NCI-H345 treated with DMSO at 0.1 percent for 48 hours (cell line): ENCODE measurements around the gene LIPE.
"Not testable (repeated sequence)": the region's sequence is repeated elsewhere in the genome, so short reads cannot be mapped to it uniquely, and the experiment has no call there.

Source experiments
- DNase-seq: peaks from one replicate; lab custom pipeline; 2025; ENCODE audit not compliant: unreplicated experiment; lab: John Stamatoyannopoulos, UW

Gene LIPE, protein sequence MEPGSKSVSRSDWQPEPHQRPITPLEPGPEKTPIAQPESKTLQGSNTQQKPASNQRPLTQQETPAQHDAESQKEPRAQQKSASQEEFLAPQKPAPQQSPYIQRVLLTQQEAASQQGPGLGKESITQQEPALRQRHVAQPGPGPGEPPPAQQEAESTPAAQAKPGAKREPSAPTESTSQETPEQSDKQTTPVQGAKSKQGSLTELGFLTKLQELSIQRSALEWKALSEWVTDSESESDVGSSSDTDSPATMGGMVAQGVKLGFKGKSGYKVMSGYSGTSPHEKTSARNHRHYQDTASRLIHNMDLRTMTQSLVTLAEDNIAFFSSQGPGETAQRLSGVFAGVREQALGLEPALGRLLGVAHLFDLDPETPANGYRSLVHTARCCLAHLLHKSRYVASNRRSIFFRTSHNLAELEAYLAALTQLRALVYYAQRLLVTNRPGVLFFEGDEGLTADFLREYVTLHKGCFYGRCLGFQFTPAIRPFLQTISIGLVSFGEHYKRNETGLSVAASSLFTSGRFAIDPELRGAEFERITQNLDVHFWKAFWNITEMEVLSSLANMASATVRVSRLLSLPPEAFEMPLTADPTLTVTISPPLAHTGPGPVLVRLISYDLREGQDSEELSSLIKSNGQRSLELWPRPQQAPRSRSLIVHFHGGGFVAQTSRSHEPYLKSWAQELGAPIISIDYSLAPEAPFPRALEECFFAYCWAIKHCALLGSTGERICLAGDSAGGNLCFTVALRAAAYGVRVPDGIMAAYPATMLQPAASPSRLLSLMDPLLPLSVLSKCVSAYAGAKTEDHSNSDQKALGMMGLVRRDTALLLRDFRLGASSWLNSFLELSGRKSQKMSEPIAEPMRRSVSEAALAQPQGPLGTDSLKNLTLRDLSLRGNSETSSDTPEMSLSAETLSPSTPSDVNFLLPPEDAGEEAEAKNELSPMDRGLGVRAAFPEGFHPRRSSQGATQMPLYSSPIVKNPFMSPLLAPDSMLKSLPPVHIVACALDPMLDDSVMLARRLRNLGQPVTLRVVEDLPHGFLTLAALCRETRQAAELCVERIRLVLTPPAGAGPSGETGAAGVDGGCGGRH

DNA sequence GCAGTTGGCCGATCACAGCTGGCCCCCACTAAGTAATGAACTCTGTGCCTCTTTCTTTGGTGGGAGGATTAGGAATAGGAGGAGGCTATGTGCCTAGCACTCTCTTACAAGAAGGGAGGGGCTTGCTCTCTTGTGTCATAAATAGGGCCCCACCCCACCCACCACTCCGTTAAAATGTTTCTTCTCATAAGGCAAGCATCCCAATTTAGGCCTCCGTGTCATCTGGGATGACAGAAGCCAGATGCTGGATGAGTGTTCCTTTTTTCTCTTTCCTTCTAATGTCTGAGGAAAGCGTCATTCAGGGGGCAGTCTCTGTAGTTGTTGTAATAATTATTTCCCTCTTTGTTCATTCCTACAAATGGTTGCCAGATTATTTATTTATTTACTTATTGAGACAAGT is at the start of gene LIPE:
LIPE (minus strand) TSS at position 76 of the 400 bp plus-strand sequence. CDS start 239 bp downstream, outside the sequence.
- DNase-seq: no peak

DNA sequence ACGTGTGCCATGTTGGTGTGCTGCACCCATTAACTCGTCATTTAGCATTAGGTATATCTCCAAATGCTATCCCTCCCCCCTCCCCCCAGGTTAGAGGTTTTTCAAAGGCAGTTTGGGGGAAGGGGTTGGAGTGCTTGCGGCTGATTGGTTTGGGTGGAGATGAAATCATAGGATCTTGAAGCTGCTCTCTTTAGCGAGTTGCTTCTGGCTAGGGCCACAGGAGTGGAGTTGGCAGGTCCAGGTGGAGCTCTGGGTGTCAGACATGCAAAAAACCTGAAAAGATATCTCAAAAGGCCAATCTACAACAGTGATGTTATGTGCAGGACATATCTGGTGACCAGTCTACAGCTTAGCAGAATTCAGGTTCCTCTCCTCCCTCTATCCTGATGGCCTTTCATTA is 48.2 kb upstream of the LIPE start:
- DNase-seq: no peak

DNA sequence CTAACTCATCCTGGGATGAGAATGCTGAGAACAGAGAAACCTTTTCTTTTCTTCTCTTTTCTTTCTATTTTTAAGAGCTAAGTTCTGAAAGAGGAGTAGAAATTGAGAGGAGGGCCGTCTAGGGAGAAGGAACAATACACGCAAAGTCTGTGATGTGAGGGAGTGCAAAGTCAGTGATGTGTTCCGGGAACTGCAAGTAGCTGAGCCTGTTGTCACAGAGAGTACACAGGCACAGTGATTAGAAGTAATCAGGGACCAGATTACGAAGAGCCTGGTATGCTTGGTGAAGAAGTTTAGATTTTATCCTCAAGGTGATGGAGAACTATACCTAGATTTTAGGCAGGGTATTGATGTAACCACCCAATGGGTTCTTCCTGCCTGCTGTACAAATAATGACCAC is 47.6 kb upstream of the LIPE start:
- DNase-seq: no peak

DNA sequence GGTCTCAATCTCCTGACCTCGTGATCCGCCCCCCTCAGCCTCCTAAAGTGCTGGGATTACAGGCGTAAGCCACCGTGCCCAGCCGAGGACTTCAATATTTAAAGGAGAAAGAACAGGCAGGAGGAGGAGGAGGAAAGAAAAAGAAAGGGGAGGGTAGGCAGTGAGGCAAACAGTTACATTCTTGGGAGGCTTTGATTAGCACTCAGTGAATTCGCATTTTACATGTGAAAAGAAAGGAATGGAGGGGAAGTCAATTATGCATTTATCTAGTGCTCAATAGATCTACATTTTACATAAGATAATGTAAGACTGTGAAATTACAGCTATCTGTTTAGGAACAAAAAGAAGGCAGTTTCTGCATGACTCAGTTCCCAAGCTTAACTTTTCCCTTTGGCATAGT is 46.5 kb upstream of the LIPE start:
- no peak for DNase-seq

DNA sequence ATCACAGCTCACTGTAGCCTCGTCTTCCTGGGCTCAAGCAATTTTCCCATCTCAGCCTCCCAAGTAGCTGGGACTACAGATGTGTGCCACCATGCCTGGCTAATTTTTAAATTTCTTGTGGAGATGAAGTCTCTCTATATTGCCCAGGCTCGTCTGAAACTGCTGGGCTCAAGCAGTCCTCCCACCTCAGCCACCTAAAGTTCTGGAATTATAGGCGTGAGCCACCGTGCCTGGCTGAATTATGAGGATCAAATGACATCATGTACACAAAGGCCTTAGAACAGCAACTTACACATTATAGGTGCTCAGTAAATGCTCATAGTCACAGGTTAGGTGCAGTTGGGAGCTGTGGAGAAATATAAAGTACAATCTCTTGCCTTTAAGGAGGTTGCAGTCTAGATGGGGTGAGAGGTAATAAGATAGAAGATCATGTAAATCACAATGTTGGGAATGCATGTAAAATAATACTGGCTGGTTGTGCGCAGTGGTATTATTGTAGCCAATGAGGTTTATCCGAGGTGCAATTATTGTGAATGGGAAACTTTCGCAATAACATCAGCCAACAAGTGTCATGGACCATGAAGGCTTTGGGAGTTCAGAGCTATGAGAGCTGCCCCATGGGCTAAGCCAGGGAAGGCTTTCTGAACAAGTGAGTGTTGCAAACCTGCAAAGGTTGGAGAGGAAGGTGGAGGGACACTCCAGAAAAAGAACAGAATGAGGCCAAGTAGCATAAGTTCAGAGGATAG is 45.4 kb upstream of the LIPE start:
- DNase-seq: no peak

DNA sequence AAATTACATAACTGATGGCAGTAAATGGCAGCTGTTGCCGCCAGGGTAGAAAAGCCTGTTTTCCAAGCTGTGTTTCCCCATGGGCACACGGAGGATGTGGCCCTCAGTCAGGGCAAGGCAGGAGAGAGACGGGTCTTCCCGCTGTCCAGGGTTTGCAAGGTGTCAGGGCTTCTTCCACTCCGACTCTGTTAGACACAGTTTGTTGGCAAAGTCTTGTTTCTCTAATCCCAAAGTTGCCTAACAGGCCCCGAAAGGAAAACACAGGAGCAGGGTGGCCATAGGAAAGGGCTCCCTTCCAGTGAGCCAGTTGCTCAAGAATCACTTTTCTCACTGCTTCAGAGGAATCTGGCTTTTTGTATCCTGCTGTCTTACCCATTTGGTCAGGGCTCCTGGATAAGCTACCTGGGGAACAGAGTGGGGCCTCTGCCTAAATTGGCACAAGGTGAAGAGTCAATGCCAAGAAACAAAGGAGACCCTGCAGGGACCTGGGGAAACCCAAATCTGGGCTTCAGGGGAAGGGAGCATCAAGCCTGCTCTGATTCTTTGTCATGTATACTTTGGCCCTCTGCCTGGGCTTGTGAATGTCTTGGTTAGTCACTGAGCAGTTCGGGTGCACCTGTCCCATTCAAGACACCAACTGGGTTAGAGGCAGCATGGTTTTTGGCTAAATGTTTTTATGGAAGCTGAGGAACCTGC is 44.5 kb upstream of the LIPE start:
- DNase-seq: no peak

DNA sequence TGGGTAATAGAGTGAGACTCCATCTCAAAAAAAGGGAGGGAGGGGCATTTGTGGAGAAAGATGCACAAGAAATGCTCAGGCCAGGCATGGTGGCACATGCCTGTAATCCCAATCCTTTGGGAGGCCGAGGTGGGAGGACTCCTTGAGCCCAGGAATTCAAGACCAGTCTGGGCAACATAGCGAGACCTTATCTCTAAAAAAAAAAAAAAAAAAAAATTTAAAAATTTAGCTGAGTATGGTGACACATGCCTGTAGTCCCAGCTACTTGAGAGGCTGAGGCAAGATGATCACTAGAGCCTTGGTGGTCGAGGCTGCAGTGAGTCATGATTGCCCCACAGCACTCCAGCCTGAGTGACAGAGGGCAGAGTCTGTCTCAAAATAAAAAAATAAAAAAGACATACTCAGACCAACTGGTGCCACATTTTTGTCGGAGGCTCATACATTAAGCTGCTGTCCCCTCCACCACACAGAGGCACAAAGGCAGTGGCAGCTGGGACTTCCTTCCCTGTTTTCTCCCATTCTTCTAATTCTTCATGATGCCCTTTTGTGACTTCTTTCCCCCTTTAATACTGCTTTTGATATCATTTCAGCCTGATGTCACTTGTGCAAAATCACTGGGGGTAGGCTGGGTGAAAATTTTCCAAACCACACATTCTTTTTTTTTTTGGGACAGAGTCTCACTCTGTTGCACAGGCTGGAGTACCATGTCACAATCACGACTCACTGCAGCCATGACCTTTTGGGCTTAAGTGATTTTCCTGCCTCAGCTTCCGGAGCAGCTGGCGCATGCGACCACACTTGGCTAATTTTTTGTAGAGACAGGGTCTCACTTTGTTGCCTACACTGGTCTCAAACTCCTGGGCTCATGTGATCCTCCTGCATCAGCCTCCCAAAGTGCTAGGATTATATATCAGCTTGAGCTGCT is 42.4 kb upstream of the LIPE start:
- DNase-seq: no peak

DNA sequence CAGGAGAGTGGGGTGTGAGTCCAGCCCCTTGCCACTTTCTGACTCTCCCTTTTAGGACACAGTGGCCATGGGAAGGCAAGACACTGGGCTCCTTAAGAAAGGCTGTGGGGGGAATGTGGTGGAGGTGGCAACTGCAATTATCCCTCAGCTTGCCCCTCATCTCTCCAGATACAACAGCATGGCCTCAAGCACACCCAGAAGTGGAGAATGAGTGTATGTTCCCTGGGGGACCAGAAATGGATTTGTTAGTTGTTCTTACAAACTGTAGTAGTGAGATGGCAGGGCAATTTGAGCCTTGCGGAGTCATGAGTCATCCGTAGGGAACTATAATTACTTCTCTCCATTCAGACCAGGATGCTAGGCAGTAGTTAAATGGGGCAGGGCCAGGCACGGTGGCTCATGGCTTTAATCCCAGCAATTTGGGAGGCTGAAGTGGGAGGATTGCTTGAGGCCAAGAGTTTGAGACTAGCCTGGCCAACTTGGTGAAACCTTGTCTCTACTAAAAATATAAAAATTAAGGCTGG is 41.1 kb upstream of the LIPE start:
- DNase-seq: no peak

DNA sequence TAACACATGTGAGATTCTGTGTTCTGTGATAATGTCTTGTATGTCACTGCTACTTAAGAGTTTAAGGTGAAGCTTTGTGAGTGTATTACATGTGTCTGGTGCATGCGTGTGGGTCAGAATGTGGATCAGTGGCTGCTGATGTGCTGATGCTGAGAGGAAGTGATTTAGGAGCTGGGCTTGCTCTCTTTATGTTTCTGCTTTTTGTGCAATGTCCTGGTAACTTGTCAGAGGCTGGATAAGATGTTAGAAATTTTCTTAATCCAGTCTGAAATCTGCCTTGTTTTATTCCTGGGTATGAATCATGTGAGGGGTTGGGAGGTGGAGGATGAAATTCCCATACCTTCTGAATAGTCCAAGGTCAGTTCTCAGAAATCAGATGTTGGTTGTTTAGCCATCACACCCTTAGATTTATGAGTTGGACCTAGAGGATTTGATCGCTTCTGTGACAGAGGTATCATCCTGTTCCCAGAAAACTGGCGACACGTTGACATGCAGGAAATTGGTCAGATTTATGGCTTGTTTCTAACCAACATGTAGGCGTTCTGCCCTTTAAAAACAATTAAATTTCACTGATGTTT is 40.1 kb upstream of the LIPE start:
- DNase-seq: no peak

DNA sequence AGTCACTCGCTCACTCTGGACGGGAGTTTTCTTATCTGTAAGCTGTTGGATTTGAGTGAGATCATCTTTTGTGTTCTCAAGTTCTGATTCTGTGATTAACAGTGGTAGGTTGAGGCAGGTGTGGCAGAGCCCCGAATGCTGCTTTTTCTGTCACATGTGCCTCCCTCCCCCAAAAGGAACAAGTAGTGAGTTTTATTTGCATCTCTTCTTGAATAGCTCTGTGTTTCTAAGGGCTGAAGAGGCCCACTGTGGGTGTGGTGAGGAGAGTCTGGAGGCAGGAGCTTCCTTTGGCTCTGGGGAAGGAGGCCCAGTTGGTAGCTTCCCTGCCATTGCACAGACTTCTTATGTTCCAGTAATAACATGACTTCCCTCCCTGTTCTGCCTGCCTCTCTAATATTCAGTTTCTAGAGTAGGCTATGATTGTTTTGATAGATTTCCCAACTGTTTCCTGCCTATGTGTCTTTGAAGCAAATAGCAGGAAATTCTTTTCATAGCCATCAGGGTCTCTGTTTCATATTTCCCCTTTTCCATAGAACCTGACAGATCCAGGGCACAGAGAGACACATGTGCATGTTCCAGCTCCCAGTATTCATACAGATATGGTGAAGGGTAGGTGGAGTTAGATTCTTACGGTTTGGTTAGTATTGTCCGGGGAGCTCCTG is 39.5 kb upstream of the LIPE start:
- DNase-seq: no peak

DNA sequence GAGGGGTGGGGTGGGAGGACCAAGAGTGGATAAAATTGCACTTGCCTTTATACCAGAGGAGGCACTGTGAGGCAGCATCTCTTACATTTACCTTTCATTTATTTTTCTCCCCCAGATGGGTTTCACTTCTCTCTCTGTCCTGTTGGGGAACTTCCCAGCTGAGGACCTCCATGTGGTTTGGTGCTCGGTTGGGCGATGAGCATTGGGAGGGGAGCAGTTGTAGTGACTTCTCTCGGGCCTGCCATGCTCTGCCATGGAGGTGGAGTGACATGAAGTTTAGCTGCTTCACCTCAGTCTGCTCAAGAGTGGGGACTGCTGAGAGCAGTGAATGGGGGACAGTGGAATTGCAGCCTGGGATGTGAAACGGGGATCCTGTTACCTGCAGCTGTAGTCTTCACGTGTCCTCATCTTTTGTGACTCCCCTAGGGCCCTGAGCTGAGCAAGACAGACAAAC is 38.7 kb upstream of the LIPE start:
- DNase-seq: no peak

DNA sequence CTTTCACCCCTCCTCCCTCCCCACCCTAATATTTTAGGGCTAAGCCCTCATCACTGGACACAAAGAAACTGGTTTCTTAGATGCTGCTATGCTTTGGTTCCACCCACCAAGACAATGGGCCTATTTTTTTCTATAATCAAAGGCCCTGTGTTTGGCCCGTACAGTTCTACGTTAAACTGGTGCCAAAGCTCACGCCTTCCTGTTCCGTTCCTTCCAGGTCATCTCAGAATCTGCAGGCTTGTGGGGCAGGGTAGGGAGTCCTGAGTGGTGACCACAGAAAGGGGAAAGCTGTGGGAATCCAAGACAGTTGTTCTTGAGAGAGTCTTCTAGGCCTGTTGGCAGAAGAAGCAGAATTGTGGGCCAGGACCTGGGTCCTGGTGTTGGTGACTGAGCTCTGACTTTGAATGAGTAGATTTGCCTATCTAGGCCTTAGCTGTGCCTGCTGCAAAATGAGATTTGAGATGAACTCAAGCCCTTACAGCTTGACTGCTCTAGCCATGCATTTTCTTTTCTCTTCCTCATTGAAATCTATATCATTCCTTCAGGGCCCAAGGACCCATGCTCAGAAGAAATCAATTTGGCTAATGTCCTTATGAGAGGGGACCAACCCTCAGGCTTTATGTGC is 34.6 kb upstream of the LIPE start:
- DNase-seq: no peak

DNA sequence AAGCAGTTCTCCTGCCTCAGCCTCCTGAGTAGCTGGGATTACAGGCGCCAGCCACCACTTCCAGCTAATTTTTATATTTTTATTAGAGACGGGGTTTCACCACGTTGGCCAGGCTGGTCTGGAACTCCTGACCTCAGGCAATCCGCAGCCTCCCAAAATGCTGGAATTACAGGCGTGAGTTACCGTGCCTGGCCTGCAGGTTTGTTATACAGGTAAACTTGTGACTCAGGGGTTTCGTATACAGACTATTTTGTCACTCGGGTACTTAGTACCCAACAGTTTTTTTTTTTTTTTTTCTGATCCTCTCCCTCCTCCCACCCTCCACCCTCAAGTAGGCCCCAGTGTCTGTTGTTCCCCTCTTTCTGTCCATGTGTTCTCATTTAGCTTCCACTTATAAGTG is 34.0 kb upstream of the LIPE start:
- not testable (repeated sequence) for DNase-seq

DNA sequence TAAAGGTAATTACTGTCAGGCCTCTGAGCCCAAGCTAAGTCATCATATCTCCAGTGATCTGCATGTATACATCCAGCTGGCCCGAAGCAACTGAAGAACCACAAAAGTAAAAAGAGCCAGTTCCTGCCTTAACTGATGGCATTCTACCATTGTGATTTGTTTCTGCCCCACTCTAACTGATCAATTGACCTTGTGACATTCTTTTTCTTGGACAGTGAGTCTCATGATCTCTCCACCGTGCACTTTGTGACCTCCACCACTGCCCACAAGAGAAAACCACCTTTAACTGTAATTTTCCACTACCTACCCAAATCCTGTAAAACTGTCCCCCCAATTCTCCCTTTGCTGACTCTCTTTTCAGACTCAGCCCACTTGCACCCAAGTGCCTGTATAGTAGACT is 32.7 kb upstream of the LIPE start:
- no peak for DNase-seq

DNA sequence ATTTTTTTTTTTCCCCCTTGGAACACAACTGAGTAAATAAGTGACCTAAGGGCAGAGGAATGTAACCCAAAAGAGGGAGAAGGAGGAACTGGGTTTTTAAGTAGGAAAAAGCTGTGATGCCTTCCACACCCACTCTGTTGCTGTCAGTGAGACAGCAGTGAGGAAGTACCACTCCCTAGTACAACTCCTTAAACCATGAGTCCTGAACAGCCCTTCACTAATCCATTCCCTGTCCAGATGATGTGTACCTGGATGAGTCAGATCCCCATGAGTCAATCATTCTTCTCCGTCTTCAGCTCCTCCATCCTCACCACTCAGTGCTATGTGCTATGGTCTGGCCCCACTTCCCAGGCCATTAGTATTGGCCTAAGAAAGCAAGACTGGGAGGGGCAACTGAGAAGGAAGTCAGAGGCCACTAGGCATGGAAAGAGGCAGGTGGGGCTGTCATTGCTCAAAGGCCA is 28.5 kb upstream of the LIPE start:
- no peak for DNase-seq

DNA sequence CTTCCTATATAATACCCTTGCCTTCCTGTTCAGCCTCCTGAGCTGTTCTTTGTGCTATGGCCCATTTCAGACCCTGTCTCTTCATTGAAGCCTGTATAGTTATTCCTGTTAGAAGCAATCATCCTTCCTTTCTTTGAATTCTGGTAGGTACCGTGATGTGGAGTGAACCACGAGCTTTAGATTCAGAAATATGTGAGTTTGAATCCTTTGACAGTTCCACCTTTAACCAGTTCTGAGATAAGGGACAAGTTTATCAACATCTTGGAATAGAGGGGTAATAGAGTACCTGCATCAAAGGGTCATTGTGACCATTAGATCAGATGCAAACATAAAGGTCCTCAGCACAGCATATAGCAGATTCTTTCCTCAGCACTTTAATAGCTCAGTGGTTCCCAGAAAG is 27.9 kb upstream of the LIPE start:
- no peak for DNase-seq

DNA sequence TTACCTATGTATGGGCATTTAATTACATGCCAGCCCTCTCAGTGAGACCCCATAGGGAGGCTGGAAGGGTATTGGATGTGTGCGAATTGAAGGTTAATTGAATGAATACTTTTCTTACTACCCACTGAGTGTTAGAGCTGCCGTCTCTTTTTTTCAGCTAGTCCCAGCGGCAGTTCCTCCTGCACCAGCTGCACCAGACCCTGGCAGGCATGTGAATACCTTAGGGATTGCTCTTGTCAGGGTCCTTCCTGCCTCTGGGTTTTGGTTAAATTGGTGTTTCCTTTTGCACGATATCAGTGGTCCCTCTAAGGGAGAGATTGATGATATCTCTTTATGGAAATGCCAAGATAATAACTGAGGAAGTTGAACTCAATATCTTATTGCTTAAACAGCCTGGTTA is 25.4 kb upstream of the LIPE start:
- DNase-seq: no peak
